ENCODE results near the gene ADAMTS2.

DNA sequence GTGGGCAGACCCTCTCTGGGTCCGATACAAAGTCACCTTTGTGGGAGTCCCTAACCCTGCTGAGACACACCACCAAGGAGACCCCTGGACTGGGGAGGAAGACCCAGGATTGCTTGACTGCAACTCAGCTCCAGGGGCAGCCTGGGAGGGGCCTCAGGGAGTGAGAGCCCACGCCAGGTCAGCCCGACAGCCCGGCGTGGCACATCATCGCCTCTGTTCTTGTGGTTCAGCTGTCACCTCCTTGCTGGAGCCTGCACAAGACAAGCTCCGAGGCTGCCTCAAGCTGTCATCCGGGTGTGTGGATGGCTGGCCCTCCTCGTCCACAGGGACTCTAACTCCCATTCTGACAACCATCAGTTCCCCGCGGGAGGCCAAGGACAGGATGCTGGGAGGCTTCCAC, 151.5 kb downstream of the ADAMTS2 start:
- TF ChIP-seq, protein P1, sequence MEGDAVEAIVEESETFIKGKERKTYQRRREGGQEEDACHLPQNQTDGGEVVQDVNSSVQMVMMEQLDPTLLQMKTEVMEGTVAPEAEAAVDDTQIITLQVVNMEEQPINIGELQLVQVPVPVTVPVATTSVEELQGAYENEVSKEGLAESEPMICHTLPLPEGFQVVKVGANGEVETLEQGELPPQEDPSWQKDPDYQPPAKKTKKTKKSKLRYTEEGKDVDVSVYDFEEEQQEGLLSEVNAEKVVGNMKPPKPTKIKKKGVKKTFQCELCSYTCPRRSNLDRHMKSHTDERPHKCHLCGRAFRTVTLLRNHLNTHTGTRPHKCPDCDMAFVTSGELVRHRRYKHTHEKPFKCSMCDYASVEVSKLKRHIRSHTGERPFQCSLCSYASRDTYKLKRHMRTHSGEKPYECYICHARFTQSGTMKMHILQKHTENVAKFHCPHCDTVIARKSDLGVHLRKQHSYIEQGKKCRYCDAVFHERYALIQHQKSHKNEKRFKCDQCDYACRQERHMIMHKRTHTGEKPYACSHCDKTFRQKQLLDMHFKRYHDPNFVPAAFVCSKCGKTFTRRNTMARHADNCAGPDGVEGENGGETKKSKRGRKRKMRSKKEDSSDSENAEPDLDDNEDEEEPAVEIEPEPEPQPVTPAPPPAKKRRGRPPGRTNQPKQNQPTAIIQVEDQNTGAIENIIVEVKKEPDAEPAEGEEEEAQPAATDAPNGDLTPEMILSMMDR (conservative IDR thresholded peaks at IDR 0.05 in 1 of 2, IDR thresholded peaks at IDR 0.05 in 1 of 2; ENCODE audit: low read depth in 1 of 2, low read length in 2 of 2): no peak
- TF ChIP-seq EZH2 (IDR thresholded peaks at IDR 0.05; ENCODE audit: low read length, missing control alignments): no peak
